ENCODE data around the gene TRIM29. TPM values are rescaled to one million over a fixed set of nuclear protein-coding genes. Genes with fewer than 3 reads are reported as not detected.

The TRIM29 gene
- total and polyA plus RNA-seq, 2 donors from 2014 or later = 0.65 to 32.9 TPM

DNA sequence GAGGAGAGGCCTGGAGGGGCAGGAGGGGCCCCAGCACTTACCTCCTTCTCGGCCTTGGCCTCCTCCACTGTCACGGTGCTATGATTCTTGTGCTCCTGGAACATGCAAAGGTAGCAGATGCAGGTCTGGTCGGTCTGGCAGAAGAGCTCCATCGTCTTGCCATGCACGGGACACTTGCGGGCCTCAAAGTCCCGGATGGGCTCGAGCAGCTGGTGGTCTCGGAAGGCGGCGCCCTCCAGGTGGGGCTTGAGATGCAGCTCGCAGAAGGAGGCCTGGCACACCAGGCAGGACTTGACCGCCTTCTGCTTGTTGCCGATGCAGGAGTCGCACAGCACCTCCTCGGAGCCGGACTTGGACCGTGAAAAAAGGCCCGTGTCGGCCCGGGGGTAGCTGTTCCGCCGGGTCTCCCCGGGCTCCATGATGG, 714 bp downstream of the TRIM29 start:
- TF ChIP-seq, protein P1, sequence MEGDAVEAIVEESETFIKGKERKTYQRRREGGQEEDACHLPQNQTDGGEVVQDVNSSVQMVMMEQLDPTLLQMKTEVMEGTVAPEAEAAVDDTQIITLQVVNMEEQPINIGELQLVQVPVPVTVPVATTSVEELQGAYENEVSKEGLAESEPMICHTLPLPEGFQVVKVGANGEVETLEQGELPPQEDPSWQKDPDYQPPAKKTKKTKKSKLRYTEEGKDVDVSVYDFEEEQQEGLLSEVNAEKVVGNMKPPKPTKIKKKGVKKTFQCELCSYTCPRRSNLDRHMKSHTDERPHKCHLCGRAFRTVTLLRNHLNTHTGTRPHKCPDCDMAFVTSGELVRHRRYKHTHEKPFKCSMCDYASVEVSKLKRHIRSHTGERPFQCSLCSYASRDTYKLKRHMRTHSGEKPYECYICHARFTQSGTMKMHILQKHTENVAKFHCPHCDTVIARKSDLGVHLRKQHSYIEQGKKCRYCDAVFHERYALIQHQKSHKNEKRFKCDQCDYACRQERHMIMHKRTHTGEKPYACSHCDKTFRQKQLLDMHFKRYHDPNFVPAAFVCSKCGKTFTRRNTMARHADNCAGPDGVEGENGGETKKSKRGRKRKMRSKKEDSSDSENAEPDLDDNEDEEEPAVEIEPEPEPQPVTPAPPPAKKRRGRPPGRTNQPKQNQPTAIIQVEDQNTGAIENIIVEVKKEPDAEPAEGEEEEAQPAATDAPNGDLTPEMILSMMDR (IDR thresholded peaks at IDR 0.05; ENCODE audit: borderline replicate concordance, extremely low read depth, insufficient read depth) = no peak

DNA sequence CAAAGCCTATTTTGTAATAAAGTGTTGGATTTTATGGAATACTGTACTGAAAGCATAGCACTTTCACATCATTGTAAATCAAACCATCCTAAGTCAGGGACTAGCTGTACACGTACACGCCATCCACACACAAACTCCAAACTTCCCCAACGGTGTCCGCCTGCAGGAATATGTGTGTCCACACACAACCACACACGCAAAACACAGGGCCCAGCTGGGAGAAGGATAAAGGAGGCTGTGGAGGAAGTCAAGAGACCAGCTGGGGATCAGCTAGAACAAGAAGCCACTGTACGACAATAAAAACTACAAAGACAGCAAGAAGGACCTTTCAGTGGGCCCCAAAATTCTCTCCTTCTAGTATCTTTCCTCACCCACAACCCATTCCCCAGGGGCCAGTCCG, 1.6 kb downstream of the TRIM29 start:
- no peak overlapping the region for H3K9ac ChIP-seq (ENCODE audit: low read length in 3 of 3)
- FAIRE-seq (no peak), DNase-seq (peak in 2 of 5 donors; percentile 2 to 17)
- TF ChIP-seq, protein P1 (IDR thresholded peaks at IDR 0.05; ENCODE audit: borderline replicate concordance, extremely low read depth, insufficient read depth) = no peak
- no peak overlapping the region for H3K27ac ChIP-seq (ENCODE audit: low read depth in 2 of 2, low read length in 2 of 2)
- no peaks in the 10 kb centered on the region for H3K9me3 ChIP-seq (ENCODE audit: control insufficient read depth in 2 of 3, insufficient read depth in 1 of 3, low read length in 3 of 3)
- intact Hi-C loops (cut with DNase I) = no loop called here
- no peaks in the 10 kb centered on the region for H3K4me1 ChIP-seq (ENCODE audit: control insufficient read depth in 2 of 3, insufficient read depth in 2 of 3, low read depth in 1 of 3, low read length in 3 of 3)
- H3K36me3 ChIP-seq (ENCODE audit: control insufficient read depth in 2 of 3, insufficient read depth in 3 of 3, low read length in 3 of 3) = no peaks in the 10 kb centered on the region
- H3K4me3 ChIP-seq (ENCODE audit: low read length in 3 of 3) = no peak overlapping the region
- H3K27me3 ChIP-seq (ENCODE audit: control insufficient read depth, insufficient read depth, low read length) = no peaks in the 10 kb centered on the region

More for the DNA sequence above, 714 bp downstream of the TRIM29 start:
- intact Hi-C loops (cut with DNase I) = no loop called here
- no peaks in the 10 kb centered on the region for H3K36me3 ChIP-seq (ENCODE audit: control insufficient read depth in 2 of 3, insufficient read depth in 3 of 3, low read length in 3 of 3)
- H3K4me1 ChIP-seq (ENCODE audit: control insufficient read depth in 2 of 3, insufficient read depth in 2 of 3, low read depth in 1 of 3, low read length in 3 of 3) = no peaks in the 10 kb centered on the region
- no peak overlapping the region for H3K9ac ChIP-seq (ENCODE audit: low read length in 3 of 3)
- no peaks in the 10 kb centered on the region for H3K9me3 ChIP-seq (ENCODE audit: control insufficient read depth in 2 of 3, insufficient read depth in 1 of 3, low read length in 3 of 3)
- H3K4me3 ChIP-seq (ENCODE audit: low read length in 3 of 3) = no peak overlapping the region
- H3K27me3 ChIP-seq (ENCODE audit: control insufficient read depth, insufficient read depth, low read length) = no peaks in the 10 kb centered on the region
- H3K27ac ChIP-seq (ENCODE audit: low read depth in 2 of 2, low read length in 2 of 2) = no peak overlapping the region
- peak in 1 of 5 donors; percentile 41 for DNase-seq
- no peak for FAIRE-seq

DNA sequence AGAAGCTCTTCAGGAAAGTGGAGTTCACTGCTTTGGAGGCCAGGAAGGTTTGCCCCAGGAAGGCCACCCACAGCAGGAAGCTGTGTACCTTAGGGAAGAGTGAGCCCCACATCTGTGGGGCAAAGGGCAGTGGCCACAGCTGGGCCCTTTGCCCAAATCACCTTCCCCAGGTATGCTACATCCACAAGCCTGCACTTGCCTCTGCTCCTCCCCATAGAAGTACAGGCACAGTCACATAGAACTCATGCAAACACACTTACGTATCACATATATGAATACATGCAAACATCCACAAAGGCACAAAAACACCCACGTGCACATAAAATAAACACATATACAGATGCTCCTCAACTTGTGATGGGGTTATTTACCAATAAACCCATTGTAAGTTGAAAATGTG, 2.1 kb downstream of the TRIM29 start:
- H3K27ac ChIP-seq (ENCODE audit: low read depth in 2 of 2, low read length in 2 of 2) = no peak overlapping the region
- H3K4me3 ChIP-seq (ENCODE audit: low read length in 3 of 3) = no peak overlapping the region
- no peaks in the 10 kb centered on the region for H3K9me3 ChIP-seq (ENCODE audit: control insufficient read depth in 2 of 3, insufficient read depth in 1 of 3, low read length in 3 of 3)
- H3K36me3 ChIP-seq (ENCODE audit: control insufficient read depth in 2 of 3, insufficient read depth in 3 of 3, low read length in 3 of 3) = no peaks in the 10 kb centered on the region
- peak in 1 of 5 donors; percentile 2 for DNase-seq
- H3K27me3 ChIP-seq (ENCODE audit: control insufficient read depth, insufficient read depth, low read length) = no peaks in the 10 kb centered on the region
- no peaks in the 10 kb centered on the region for H3K4me1 ChIP-seq (ENCODE audit: control insufficient read depth in 2 of 3, insufficient read depth in 2 of 3, low read depth in 1 of 3, low read length in 3 of 3)
- H3K9ac ChIP-seq (ENCODE audit: low read length in 3 of 3) = no peak overlapping the region
- intact Hi-C loops (cut with DNase I) = no loop called here
- no peak for FAIRE-seq
- TF ChIP-seq, protein P1 (IDR thresholded peaks at IDR 0.05; ENCODE audit: borderline replicate concordance, extremely low read depth, insufficient read depth) = no peak

DNA sequence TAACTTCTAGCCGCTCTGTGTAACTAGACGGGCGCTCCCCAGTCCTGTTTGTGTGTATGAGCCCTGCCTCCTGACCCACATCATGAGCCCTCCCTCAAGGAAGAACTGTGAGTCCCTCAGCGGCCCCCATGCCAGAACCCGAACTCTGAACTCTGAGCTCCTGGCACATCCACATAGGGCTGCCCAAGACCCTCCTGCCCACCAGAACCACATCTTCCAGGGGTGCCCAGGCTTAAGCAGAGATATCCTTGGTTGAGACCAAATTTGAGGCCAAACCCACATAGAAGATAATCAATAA, 3.0 kb downstream of the TRIM29 start:
- no peak for FAIRE-seq
- peak in 1 of 5 donors; percentile 18 for DNase-seq
- H3K9ac ChIP-seq (ENCODE audit: low read length in 3 of 3) = no peak overlapping the region

More for the DNA sequence above, 3.0 kb downstream of the TRIM29 start:
- Histone ChIP-seq H3K27ac (ENCODE audit: low read depth in 2 of 2, low read length in 2 of 2) (no peak overlapping the region), H3K27me3 (ENCODE audit: control insufficient read depth, insufficient read depth, low read length) (no peaks in the 10 kb centered on the region), H3K4me3 (ENCODE audit: low read length in 3 of 3) (no peak overlapping the region), H3K36me3 (ENCODE audit: control insufficient read depth in 2 of 3, insufficient read depth in 3 of 3, low read length in 3 of 3) (no peaks in the 10 kb centered on the region), H3K9me3 (ENCODE audit: control insufficient read depth in 2 of 3, insufficient read depth in 1 of 3, low read length in 3 of 3) (no peaks in the 10 kb centered on the region), H3K4me1 (ENCODE audit: control insufficient read depth in 2 of 3, insufficient read depth in 2 of 3, low read depth in 1 of 3, low read length in 3 of 3) (no peaks in the 10 kb centered on the region)
- TF ChIP-seq, protein P1 (IDR thresholded peaks at IDR 0.05; ENCODE audit: borderline replicate concordance, extremely low read depth, insufficient read depth) = no peak
- intact Hi-C loops (cut with DNase I) = no loop called here

Data from kidney (tissue), 14 donors.